Astrocyte (in vitro differentiated cells and primary cell): Measurements from ENCODE around the gene DBNDD2. TPM values are rescaled to one million over a fixed set of nuclear protein-coding genes. Genes with fewer than 3 reads are reported as not detected.

ENCODE experiments used
- DNase-seq: peaks from one replicate; pipeline ENCODE4 v3.0.0-alpha.2; 2010; ENCODE audit warnings: low read depth
- FAIRE-seq: peaks from 2 replicates; lab custom pipeline; 2011; peaks lifted over from hg19 to GRCh38; lab: Jason Lieb, UNC
- H2AFZ ChIP-seq: 2 replicates; pipeline ENCODE4 v1.6.0; 2012; ENCODE audit warnings: low read depth, low read length, inconsistent platforms
- H3K27ac ChIP-seq: 2 replicates; pipeline ENCODE4 v1.5.1; 2011; ENCODE audit warnings: low read depth, low read length, inconsistent platforms
- H3K27me3 ChIP-seq: 2 replicates; pipeline ENCODE4 v1.6.0; 2011; ENCODE audit warnings: low read length, inconsistent platforms; ENCODE audit not compliant: insufficient read depth
- H3K36me3 ChIP-seq: 2 replicates; pipeline ENCODE4 v1.5.1; 2011; ENCODE audit warnings: low read length, inconsistent platforms; ENCODE audit not compliant: insufficient read depth
- H3K4me1 ChIP-seq: 2 replicates; pipeline ENCODE4 v1.5.1; 2011; ENCODE audit warnings: low read length, inconsistent platforms; ENCODE audit not compliant: insufficient read depth
- H3K4me2 ChIP-seq: 2 replicates; pipeline ENCODE4 v1.6.0; 2012; ENCODE audit warnings: low read length, inconsistent platforms
- H3K4me3 ChIP-seq: 2 replicates; pipeline ENCODE4 v1.5.1; 2011; ENCODE audit warnings: low read depth, mild to moderate bottlenecking, low read length, inconsistent platforms; ENCODE audit not compliant: insufficient read depth
- H3K79me2 ChIP-seq: 2 replicates; pipeline ENCODE4 v1.6.0; 2012; ENCODE audit warnings: mild to moderate bottlenecking, low read length, inconsistent platforms; ENCODE audit not compliant: insufficient read depth
- H3K9ac ChIP-seq: 2 replicates; pipeline ENCODE4 v1.6.0; 2012; ENCODE audit warnings: mild to moderate bottlenecking, low read length, inconsistent platforms
- H3K9me3 ChIP-seq: 2 replicates; pipeline ENCODE4 v1.5.1; 2012; ENCODE audit warnings: low read depth, mild to moderate bottlenecking, low read length, inconsistent platforms; ENCODE audit not compliant: insufficient read depth
- H4K20me1 ChIP-seq: 2 replicates; pipeline ENCODE4 v1.6.0; 2012; ENCODE audit warnings: low read length, inconsistent platforms; ENCODE audit not compliant: insufficient read depth
- H3K27ac Mint-ChIP-seq: one replicate; pipeline ENCODE4 v1.8.0; 2021; ENCODE audit warnings: mild to moderate bottlenecking, mixed read lengths; ENCODE audit not compliant: unreplicated experiment
- H3K27me3 Mint-ChIP-seq: one replicate; pipeline ENCODE4 v1.8.0; 2021; ENCODE audit warnings: low read depth, mixed read lengths; ENCODE audit not compliant: unreplicated experiment
- H3K36me3 Mint-ChIP-seq: one replicate; pipeline ENCODE4 v1.8.0; 2021; ENCODE audit warnings: low read depth, mixed read lengths; ENCODE audit not compliant: unreplicated experiment
- H3K4me1 Mint-ChIP-seq: one replicate; pipeline ENCODE4 v1.8.0; 2021; ENCODE audit warnings: low read depth, mixed read lengths; ENCODE audit not compliant: unreplicated experiment
- H3K4me3 Mint-ChIP-seq: one replicate; pipeline ENCODE4 v1.8.0; 2021; ENCODE audit warnings: mild to moderate bottlenecking, moderate library complexity, mixed read lengths; ENCODE audit not compliant: unreplicated experiment
- H3K9me3 Mint-ChIP-seq: one replicate; pipeline ENCODE4 v1.8.0; 2021; ENCODE audit warnings: mild to moderate bottlenecking, mixed read lengths; ENCODE audit not compliant: unreplicated experiment
- EZH2 ChIP-seq: IDR thresholded peaks from 2 replicates; pipeline ENCODE4 v1.6.1; 2012; ENCODE audit warnings: mild to moderate bottlenecking, low read length, inconsistent platforms; ENCODE audit not compliant: insufficient read depth
- total RNA-seq: library from RNA; stranded (reverse); gene quantifications from 2 replicates; pipeline ENCODE4 v1.2.1, GENCODE V29; 2021
- TF ChIP-seq, protein P1 (sequence below): IDR thresholded peaks from 2 replicates; pipeline ENCODE4 v1.5.1; 2011; ENCODE audit warnings: low read depth, mild to moderate bottlenecking, inconsistent platforms, low read length, moderate library complexity; ENCODE audit not compliant: insufficient read depth

Gene DBNDD2
- total RNA-seq, 1 donor from 2014 or later = 11.3 TPM

DNA sequence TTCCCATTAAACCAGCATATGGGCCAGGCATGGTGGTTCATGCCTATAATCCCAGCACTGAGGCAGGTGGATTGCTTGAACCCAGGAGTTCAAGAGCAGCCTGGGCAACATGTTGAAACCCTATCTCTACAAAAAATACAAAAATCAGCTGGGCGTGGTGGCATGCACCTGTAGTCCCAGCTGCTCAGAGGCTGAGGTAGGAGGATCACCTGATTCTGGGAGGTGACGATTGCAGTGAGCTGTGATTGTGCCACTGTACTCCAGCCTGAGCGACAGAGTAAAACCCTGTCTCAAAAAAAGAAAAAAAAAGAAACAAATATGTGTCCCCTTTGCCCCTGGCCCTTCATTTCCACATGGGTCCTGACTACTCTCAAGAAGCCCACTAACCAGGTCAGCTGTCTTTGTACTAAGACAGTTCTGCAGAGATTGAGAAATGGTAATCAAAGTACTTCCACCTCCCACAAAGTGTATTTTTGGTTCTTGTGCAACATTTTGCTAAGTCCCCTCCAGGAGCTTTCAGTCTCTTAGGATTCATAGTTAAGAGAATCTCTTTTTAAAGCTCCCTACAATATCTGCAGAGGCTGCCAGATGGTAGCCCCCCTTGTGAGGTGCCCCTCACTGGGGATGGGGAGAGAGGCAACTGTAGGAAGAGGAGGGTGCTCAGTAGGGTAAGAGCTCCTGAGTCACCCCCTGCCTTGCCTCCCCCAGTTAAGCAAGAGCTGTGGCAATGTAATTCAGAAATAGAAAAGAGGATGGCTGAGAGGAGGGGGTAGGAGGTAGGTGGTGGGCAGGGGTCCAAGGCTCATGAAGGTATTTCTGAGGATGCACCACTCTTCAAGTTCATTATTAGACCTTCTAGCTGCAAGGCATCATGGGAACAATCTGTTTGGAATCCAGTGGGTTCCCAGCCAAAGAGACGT is 44.9 kb downstream of the DBNDD2 start:
- H3K9me3 Mint-ChIP-seq = no peaks in the 10 kb centered on the region
- Histone ChIP-seq H3K9ac (no peak overlapping the region), H4K20me1 (no peaks in the 10 kb centered on the region), H2AFZ (no peak overlapping the region), H3K4me2 (no peak overlapping the region), H3K27me3 (peaks cover 14% of the 10 kb centered on the region), H3K9me3 (no peaks in the 10 kb centered on the region), H3K27ac (no peak overlapping the region), H3K79me2 (no peaks in the 10 kb centered on the region), H3K4me1 (no peaks in the 10 kb centered on the region), H3K36me3 (no peaks in the 10 kb centered on the region), H3K4me3 (no peak overlapping the region)
- H3K4me1 Mint-ChIP-seq = no peaks in the 10 kb centered on the region
- H3K4me3 Mint-ChIP-seq = no peak overlapping the region
- DNase-seq (no peak), FAIRE-seq (no peak)
- TF ChIP-seq, protein P1, sequence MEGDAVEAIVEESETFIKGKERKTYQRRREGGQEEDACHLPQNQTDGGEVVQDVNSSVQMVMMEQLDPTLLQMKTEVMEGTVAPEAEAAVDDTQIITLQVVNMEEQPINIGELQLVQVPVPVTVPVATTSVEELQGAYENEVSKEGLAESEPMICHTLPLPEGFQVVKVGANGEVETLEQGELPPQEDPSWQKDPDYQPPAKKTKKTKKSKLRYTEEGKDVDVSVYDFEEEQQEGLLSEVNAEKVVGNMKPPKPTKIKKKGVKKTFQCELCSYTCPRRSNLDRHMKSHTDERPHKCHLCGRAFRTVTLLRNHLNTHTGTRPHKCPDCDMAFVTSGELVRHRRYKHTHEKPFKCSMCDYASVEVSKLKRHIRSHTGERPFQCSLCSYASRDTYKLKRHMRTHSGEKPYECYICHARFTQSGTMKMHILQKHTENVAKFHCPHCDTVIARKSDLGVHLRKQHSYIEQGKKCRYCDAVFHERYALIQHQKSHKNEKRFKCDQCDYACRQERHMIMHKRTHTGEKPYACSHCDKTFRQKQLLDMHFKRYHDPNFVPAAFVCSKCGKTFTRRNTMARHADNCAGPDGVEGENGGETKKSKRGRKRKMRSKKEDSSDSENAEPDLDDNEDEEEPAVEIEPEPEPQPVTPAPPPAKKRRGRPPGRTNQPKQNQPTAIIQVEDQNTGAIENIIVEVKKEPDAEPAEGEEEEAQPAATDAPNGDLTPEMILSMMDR = no peak
- TF ChIP-seq EZH2 = no peak
- peaks cover 25% of the 10 kb centered on the region for H3K27me3 Mint-ChIP-seq
- H3K36me3 Mint-ChIP-seq = no peaks in the 10 kb centered on the region
- no peak overlapping the region for H3K27ac Mint-ChIP-seq

DNA sequence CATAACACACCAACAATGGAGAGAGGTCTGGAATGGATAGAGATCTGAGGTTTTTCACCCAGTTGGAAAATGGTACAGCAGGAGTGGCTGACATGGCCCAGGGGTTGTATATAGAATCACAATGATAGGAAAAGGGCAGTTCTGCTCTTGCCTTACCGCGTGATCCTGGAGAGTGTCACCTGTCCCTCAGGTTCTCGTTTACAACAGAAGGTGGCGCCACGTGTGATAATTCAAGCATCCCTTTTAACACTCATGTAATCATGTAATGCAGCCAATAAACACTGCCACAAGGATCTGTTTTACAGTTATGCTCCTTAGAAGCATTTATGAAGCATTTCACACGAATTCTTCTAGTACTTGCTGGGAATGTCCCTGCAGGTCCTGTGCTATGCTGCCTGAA is 48.5 kb downstream of the DBNDD2 start:
- Mint-ChIP-seq H3K4me3 (no peak overlapping the region), H3K27ac (no peak overlapping the region), H3K9me3 (no peaks in the 10 kb centered on the region), H3K4me1 (no peaks in the 10 kb centered on the region), H3K27me3 (peaks cover 25% of the 10 kb centered on the region), H3K36me3 (no peaks in the 10 kb centered on the region)
- Histone ChIP-seq H3K27me3 (peaks cover 19% of the 10 kb centered on the region), H3K4me3 (no peak overlapping the region), H3K9me3 (no peaks in the 10 kb centered on the region), H3K79me2 (no peaks in the 10 kb centered on the region), H3K9ac (no peak overlapping the region), H3K4me1 (no peaks in the 10 kb centered on the region), H3K36me3 (no peaks in the 10 kb centered on the region), H3K4me2 (no peak overlapping the region), H2AFZ (no peak overlapping the region), H4K20me1 (no peaks in the 10 kb centered on the region), H3K27ac (no peak overlapping the region)
- DNase-seq = no peak
- FAIRE-seq = no peak
- TF ChIP-seq EZH2 = no peak
- TF ChIP-seq, protein P1 = peak; percentile 25

DNA sequence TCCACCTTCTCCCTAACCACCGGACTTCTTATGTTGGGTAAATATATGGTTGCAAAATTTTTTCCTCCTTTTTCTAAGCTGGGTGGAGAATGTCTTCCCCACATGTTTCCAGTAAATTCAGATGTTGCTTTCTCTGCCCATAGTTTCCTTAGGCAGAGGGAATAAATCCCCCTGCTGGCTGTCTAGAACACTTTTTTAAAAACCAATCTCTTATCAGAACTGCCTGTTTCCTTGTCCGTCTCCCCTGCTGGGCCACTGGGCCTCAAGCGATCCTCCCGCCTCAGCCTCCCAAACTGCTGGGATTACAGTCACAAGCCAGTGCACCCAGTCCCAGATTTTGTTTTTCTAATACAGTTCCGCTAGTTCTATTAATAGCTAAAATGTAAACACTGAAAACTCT is 51.5 kb downstream of the DBNDD2 start:
- H3K4me3 Mint-ChIP-seq = no peak overlapping the region
- FAIRE-seq = no peak
- H3K9me3 ChIP-seq = no peaks in the 10 kb centered on the region
- no peak overlapping the region for H3K4me2 ChIP-seq
- H3K79me2 ChIP-seq = no peaks in the 10 kb centered on the region
- no peak for TF ChIP-seq EZH2
- TF ChIP-seq, protein P1 = peak; percentile 10
- no peak overlapping the region for H3K4me3 ChIP-seq
- H3K36me3 ChIP-seq = no peaks in the 10 kb centered on the region
- H3K27ac ChIP-seq = no peak overlapping the region
- H3K4me1 ChIP-seq = no peaks in the 10 kb centered on the region
- H3K27ac Mint-ChIP-seq = no peak overlapping the region
- H2AFZ ChIP-seq = no peak overlapping the region
- DNase-seq = no peak
- H3K27me3 Mint-ChIP-seq = peaks cover 4% of the 10 kb centered on the region
- H3K9ac ChIP-seq = no peak overlapping the region
- H3K4me1 Mint-ChIP-seq = no peaks in the 10 kb centered on the region
- no peaks in the 10 kb centered on the region for H3K36me3 Mint-ChIP-seq
- H3K9me3 Mint-ChIP-seq = no peaks in the 10 kb centered on the region
- peaks cover 24% of the 10 kb centered on the region for H3K27me3 ChIP-seq
- H4K20me1 ChIP-seq = no peaks in the 10 kb centered on the region
